Measurements from ENCODE around the gene NTMT1.
A peak's percentile ranks its signal among the peaks of the same experiment; 100 is the strongest.

Gene NTMT1

GRCh38 chr9:129626079-129626624 lies at the start of gene NTMT1:
Gene NTMT1, plus strand, starts transcription at chr9:129626163. Its CDS starts 6,541 bp downstream, at chr9:129632704.
- intact Hi-C loops (cut with micrococcal nuclease), result loop anchor here (2.0 kb wide), 1 partner anchor 17 kb away; the partner anchor contains the start of gene ASB6
- H3K4me1 Mint-ChIP-seq (ENCODE audit: low read depth), result peaks cover 71% of the 10 kb centered on the region
- H3K36me3 Mint-ChIP-seq (ENCODE audit: low read depth), result peaks cover 48% of the 10 kb centered on the region
- H3K27ac Mint-ChIP-seq, result peak within 1 kb of the TSS; percentile 96
- peak within 1 kb of the TSS; percentile 86 for H3K4me3 Mint-ChIP-seq
- H3K9me3 Mint-ChIP-seq, result no peaks in the 10 kb centered on the region
- H3K27me3 Mint-ChIP-seq, result peaks cover 7% of the 10 kb centered on the region

GRCh38 chr9:129576546-129577543 lies 49.1 kb upstream of the NTMT1 start:
- no peak overlapping the region for H3K27ac Mint-ChIP-seq
- H3K9me3 Mint-ChIP-seq, result peaks cover 8% of the 10 kb centered on the region
- intact Hi-C loops (cut with micrococcal nuclease), result no loop called here
- peaks cover 25% of the 10 kb centered on the region for H3K4me1 Mint-ChIP-seq (ENCODE audit: low read depth)
- H3K4me3 Mint-ChIP-seq, result no peak overlapping the region
- H3K36me3 Mint-ChIP-seq (ENCODE audit: low read depth), result no peaks in the 10 kb centered on the region
- peaks cover 24% of the 10 kb centered on the region for H3K27me3 Mint-ChIP-seq

- Mint-ChIP-seq H3K27me3 (peaks cover 19% of the 10 kb centered on the region), H3K4me3 (no peak overlapping the region), H3K36me3 (ENCODE audit: low read depth) (no peaks in the 10 kb centered on the region), H3K9me3 (no peaks in the 10 kb centered on the region), H3K27ac (no peak overlapping the region), H3K4me1 (ENCODE audit: low read depth) (peaks cover 36% of the 10 kb centered on the region)
- intact Hi-C loops (cut with micrococcal nuclease), result no loop called here
Measured at GRCh38 chr9:129579294-129579693, 46.7 kb upstream of the NTMT1 start.

- Mint-ChIP-seq H3K9me3 (no peaks in the 10 kb centered on the region), H3K4me3 (no peak overlapping the region), H3K4me1 (ENCODE audit: low read depth) (peaks cover 39% of the 10 kb centered on the region), H3K36me3 (ENCODE audit: low read depth) (no peaks in the 10 kb centered on the region), H3K27ac (no peak overlapping the region), H3K27me3 (peaks cover 17% of the 10 kb centered on the region)
- intact Hi-C loops (cut with micrococcal nuclease), result no loop called here
Measured at GRCh38 chr9:129580211-129580915, 45.6 kb upstream of the NTMT1 start.

- no peaks in the 10 kb centered on the region for H3K36me3 Mint-ChIP-seq (ENCODE audit: low read depth)
- H3K9me3 Mint-ChIP-seq, result no peaks in the 10 kb centered on the region
- no peak overlapping the region for H3K27ac Mint-ChIP-seq
- intact Hi-C loops (cut with micrococcal nuclease), result no loop called here
- H3K4me3 Mint-ChIP-seq, result no peak overlapping the region
- H3K4me1 Mint-ChIP-seq (ENCODE audit: low read depth), result peaks cover 34% of the 10 kb centered on the region
- H3K27me3 Mint-ChIP-seq, result peaks cover 7% of the 10 kb centered on the region
Measured at GRCh38 chr9:129581505-129582189, 44.3 kb upstream of the NTMT1 start.

- Mint-ChIP-seq H3K4me1 (ENCODE audit: low read depth) (peaks cover 29% of the 10 kb centered on the region), H3K27me3 (peaks cover 5% of the 10 kb centered on the region), H3K9me3 (no peaks in the 10 kb centered on the region), H3K27ac (no peak overlapping the region), H3K4me3 (no peak overlapping the region), H3K36me3 (ENCODE audit: low read depth) (no peaks in the 10 kb centered on the region)
- intact Hi-C loops (cut with micrococcal nuclease), result no loop called here
Measured at GRCh38 chr9:129582855-129583254, 43.1 kb upstream of the NTMT1 start.

GRCh38 chr9:129583308-129584038 lies 42.5 kb upstream of the NTMT1 start:
- intact Hi-C loops (cut with micrococcal nuclease), result no loop called here
- Mint-ChIP-seq H3K4me3 (no peak overlapping the region), H3K9me3 (no peaks in the 10 kb centered on the region), H3K27me3 (peaks cover 5% of the 10 kb centered on the region), H3K4me1 (ENCODE audit: low read depth) (peaks cover 29% of the 10 kb centered on the region), H3K36me3 (ENCODE audit: low read depth) (no peaks in the 10 kb centered on the region), H3K27ac (peak overlapping the region; percentile 64)

GRCh38 chr9:129584136-129584535 lies 41.8 kb upstream of the NTMT1 start:
- H3K27ac Mint-ChIP-seq, result peak overlapping the region; percentile 89
- H3K27me3 Mint-ChIP-seq, result peaks cover 10% of the 10 kb centered on the region
- peak overlapping the region; percentile 30 for H3K4me3 Mint-ChIP-seq
- H3K4me1 Mint-ChIP-seq (ENCODE audit: low read depth), result peaks cover 29% of the 10 kb centered on the region
- no peaks in the 10 kb centered on the region for H3K9me3 Mint-ChIP-seq
- no peaks in the 10 kb centered on the region for H3K36me3 Mint-ChIP-seq (ENCODE audit: low read depth)
- intact Hi-C loops (cut with micrococcal nuclease), result no loop called here

GRCh38 chr9:129585352-129585751 lies 40.6 kb upstream of the NTMT1 start:
- no peak overlapping the region for H3K4me3 Mint-ChIP-seq
- H3K27me3 Mint-ChIP-seq, result peaks cover 10% of the 10 kb centered on the region
- no peaks in the 10 kb centered on the region for H3K36me3 Mint-ChIP-seq (ENCODE audit: low read depth)
- H3K4me1 Mint-ChIP-seq (ENCODE audit: low read depth), result peaks cover 24% of the 10 kb centered on the region
- H3K27ac Mint-ChIP-seq, result peak overlapping the region; percentile 89
- intact Hi-C loops (cut with micrococcal nuclease), result no loop called here
- no peaks in the 10 kb centered on the region for H3K9me3 Mint-ChIP-seq

GRCh38 chr9:129586245-129586644 lies 39.7 kb upstream of the NTMT1 start:
- H3K4me3 Mint-ChIP-seq, result no peak overlapping the region
- peak overlapping the region; percentile 31 for H3K27ac Mint-ChIP-seq
- no peaks in the 10 kb centered on the region for H3K36me3 Mint-ChIP-seq (ENCODE audit: low read depth)
- intact Hi-C loops (cut with micrococcal nuclease), result no loop called here
- H3K9me3 Mint-ChIP-seq, result no peaks in the 10 kb centered on the region
- H3K27me3 Mint-ChIP-seq, result peaks cover 10% of the 10 kb centered on the region
- H3K4me1 Mint-ChIP-seq (ENCODE audit: low read depth), result peaks cover 24% of the 10 kb centered on the region

- H3K9me3 Mint-ChIP-seq, result no peaks in the 10 kb centered on the region
- intact Hi-C loops (cut with micrococcal nuclease), result no loop called here
- H3K27ac Mint-ChIP-seq, result no peak overlapping the region
- peaks cover 24% of the 10 kb centered on the region for H3K4me1 Mint-ChIP-seq (ENCODE audit: low read depth)
- no peak overlapping the region for H3K4me3 Mint-ChIP-seq
- H3K36me3 Mint-ChIP-seq (ENCODE audit: low read depth), result no peaks in the 10 kb centered on the region
- peaks cover 10% of the 10 kb centered on the region for H3K27me3 Mint-ChIP-seq
Measured at GRCh38 chr9:129586685-129587084, 39.3 kb upstream of the NTMT1 start.

- peaks cover 7% of the 10 kb centered on the region for H3K27me3 Mint-ChIP-seq
- no peak overlapping the region for H3K4me3 Mint-ChIP-seq
- H3K9me3 Mint-ChIP-seq, result no peaks in the 10 kb centered on the region
- no peak overlapping the region for H3K27ac Mint-ChIP-seq
- no peaks in the 10 kb centered on the region for H3K36me3 Mint-ChIP-seq (ENCODE audit: low read depth)
- H3K4me1 Mint-ChIP-seq (ENCODE audit: low read depth), result peaks cover 24% of the 10 kb centered on the region
- intact Hi-C loops (cut with micrococcal nuclease), result no loop called here
Measured at GRCh38 chr9:129587487-129588262, 38.3 kb upstream of the NTMT1 start.

All from dendritic cell treated with granulocyte-macrophage colony-stimulating factor and Interleukin-4, amounts not matched to agents 40 ng/mL and 50 ng/mL, for 4 days (primary cell).